A673 (cell line): ENCODE data around the gene CFL1.

Experiments used
- EZH2 ChIP-seq: fragments of 200-600 bp; sonication (generic); IDR thresholded peaks from 2 replicates; pipeline ENCODE4 v1.6.1; 2017; ENCODE audit warnings: borderline replicate concordance, low read depth, mild to moderate bottlenecking, mixed read lengths, antibody characterized with exemption, low read length; ENCODE audit not compliant: poor library complexity, severe bottlenecking
- TF ChIP-seq, protein P1 (sequence below): fragments of 300-800, 200-600 bp; sonication (generic); conservative IDR thresholded peaks from 2 replicates; pipeline ENCODE4 v1.5.1; 2017; ENCODE audit warnings: low read depth, mild to moderate bottlenecking, antibody characterized with exemption, low read length, moderate library complexity, mixed read lengths

DNA sequence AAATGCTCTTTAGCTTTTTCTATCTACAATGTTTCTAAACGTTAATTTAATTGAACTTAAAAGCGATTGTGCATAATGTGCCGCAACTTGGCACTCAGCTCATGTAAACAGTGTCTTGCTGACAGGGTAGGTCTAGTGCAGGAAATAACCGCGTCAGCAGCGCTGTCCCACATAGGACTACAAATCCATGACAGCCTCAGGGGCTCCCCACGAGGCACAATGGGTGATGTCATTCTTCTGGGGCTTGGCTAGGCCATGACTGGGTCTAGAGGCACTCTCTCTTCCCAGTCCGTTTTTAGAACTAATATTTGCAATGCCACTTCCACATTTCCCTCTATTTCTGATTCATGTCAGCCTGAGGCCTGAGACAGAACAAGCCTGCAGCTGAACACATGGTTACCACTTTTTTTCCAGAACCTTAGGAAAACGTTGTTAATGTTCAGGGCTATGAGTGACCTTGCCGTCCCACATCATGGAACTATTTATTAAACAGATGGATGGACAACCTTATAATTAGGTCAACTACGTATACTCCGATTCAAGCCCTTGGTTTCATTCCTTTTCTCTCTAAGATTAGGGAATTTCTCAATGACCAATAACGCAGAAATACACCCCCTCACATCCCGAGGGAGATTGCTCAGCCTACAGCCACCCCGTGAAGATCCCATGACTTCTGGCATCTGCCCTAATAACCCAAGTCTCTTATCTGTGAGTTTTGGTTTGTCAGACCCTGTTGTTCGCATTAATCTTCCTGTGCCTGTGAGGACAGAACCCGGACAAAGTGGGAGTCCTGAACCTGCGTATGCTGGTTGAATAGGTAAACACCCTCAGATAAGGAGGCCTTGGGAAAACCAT is 43.6 kb downstream of the CFL1 start:
- TF ChIP-seq, protein P1, sequence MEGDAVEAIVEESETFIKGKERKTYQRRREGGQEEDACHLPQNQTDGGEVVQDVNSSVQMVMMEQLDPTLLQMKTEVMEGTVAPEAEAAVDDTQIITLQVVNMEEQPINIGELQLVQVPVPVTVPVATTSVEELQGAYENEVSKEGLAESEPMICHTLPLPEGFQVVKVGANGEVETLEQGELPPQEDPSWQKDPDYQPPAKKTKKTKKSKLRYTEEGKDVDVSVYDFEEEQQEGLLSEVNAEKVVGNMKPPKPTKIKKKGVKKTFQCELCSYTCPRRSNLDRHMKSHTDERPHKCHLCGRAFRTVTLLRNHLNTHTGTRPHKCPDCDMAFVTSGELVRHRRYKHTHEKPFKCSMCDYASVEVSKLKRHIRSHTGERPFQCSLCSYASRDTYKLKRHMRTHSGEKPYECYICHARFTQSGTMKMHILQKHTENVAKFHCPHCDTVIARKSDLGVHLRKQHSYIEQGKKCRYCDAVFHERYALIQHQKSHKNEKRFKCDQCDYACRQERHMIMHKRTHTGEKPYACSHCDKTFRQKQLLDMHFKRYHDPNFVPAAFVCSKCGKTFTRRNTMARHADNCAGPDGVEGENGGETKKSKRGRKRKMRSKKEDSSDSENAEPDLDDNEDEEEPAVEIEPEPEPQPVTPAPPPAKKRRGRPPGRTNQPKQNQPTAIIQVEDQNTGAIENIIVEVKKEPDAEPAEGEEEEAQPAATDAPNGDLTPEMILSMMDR: no peak
- no peak for TF ChIP-seq EZH2
